Ovary (tissue), 3 donors: ENCODE results near the gene CCR6.

ENCODE experiments used
- POLR2A ChIP-seq: fragments of 450-650 bp; IDR thresholded peaks from one replicate; pipeline ENCODE4 v1.6.1; 2017; ENCODE audit warnings: antibody characterized with exemption, mild to moderate bottlenecking, moderate library complexity
- TF ChIP-seq, protein P1 (sequence below), 3 donors: fragments of 450-650 bp in 2 of 3; fragments of 200-600 bp in 1 of 3; IDR thresholded peaks; one replicate each; pipeline versions ENCODE4 v1.5.1 to v1.8.0; 2016 to 2022; ENCODE audit warnings: antibody characterized with exemption in 3 of 3, mild to moderate bottlenecking in 1 of 3
- donor health status: DM: no; HTN: no; CAD: no.

DNA sequence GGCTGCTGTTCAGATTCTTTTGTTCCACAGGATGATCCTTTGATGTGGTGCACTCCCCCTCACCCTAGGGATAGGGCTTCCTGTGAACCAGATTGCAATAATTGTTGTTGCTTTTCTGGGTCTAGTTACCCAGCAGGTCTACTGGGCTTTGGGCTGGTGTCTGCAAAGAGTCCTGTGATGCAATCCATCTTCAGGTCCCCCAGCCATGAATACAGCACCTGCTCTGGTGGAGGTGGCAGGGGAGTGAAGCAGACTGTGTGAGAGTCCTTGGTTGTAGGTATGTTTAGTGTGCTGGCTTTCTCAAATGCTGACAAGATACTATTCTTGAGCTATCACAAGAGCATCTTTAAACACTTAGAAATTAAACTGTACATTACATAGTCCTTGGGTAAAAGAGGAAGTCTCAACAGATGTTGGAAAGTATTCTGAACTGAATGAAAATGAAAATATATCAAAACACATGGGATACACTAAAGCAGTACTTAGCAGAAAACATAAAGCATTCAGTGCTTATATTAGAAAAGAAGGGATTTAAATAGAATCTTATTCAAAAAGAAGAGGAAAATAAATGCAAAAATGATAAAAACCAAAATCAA lies 49.1 kb upstream of the CCR6 start:
- no peak for TF ChIP-seq POLR2A
- TF ChIP-seq, protein P1, sequence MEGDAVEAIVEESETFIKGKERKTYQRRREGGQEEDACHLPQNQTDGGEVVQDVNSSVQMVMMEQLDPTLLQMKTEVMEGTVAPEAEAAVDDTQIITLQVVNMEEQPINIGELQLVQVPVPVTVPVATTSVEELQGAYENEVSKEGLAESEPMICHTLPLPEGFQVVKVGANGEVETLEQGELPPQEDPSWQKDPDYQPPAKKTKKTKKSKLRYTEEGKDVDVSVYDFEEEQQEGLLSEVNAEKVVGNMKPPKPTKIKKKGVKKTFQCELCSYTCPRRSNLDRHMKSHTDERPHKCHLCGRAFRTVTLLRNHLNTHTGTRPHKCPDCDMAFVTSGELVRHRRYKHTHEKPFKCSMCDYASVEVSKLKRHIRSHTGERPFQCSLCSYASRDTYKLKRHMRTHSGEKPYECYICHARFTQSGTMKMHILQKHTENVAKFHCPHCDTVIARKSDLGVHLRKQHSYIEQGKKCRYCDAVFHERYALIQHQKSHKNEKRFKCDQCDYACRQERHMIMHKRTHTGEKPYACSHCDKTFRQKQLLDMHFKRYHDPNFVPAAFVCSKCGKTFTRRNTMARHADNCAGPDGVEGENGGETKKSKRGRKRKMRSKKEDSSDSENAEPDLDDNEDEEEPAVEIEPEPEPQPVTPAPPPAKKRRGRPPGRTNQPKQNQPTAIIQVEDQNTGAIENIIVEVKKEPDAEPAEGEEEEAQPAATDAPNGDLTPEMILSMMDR (IDR thresholded peaks at IDR 0.05), result no peak
